GM11168 (cell line): ENCODE measurements around the gene TMED4.
"Not testable (repeated sequence)": the region's sequence is repeated elsewhere in the genome, so short reads cannot be mapped to it uniquely, and the experiment has no call there.

Source experiments
- in situ Hi-C: fragments of 300-500 bp; cut with MboI; formaldehyde crosslinking; loops from one replicate; pipeline ENCODE4 v1.12.0; 2022; ENCODE audit warnings: low sequenced_read_pairs; ENCODE audit not compliant: unreplicated experiment

The TMED4 gene

GRCh38 chr7:44573464-44574286 is 8.4 kb downstream of the TMED4 start, which contains the start of gene DDX56:
TSS of gene DDX56 (minus strand) at chr7:44573908. CDS start at chr7:44573895, 13 bp downstream.
- in situ Hi-C loops: no loop called here

- in situ Hi-C loops: no loop called here
These were observed 9.3 kb downstream of the TMED4 start for GRCh38 chr7:44572771-44573170.

- in situ Hi-C loops: no loop called here
These were observed 12.1 kb downstream of the TMED4 start for GRCh38 chr7:44569959-44570358.

- in situ Hi-C loops: no loop called here
These were observed 13.1 kb downstream of the TMED4 start for GRCh38 chr7:44568771-44569560.

GRCh38 chr7:44567884-44568283 is 14.1 kb downstream of the TMED4 start:
- in situ Hi-C loops: no loop called here

GRCh38 chr7:44566680-44567079 is 15.4 kb downstream of the TMED4 start:
- in situ Hi-C loops: no loop called here

GRCh38 chr7:44565795-44566559 is 16.1 kb downstream of the TMED4 start:
- in situ Hi-C loops: no loop called here

- in situ Hi-C loops: no loop called here
These were observed 16.8 kb downstream of the TMED4 start for GRCh38 chr7:44565097-44565794.

GRCh38 chr7:44564606-44565005 is 17.4 kb downstream of the TMED4 start:
- in situ Hi-C loops: no loop called here

GRCh38 chr7:44563171-44563679 is 18.8 kb downstream of the TMED4 start:
- in situ Hi-C loops: no loop called here

GRCh38 chr7:44562622-44562962 is 19.4 kb downstream of the TMED4 start:
- in situ Hi-C loops: not testable (repeated sequence)

- in situ Hi-C loops: no loop called here
These were observed 19.9 kb downstream of the TMED4 start for GRCh38 chr7:44561962-44562621.

- in situ Hi-C loops: no loop called here
These were observed 20.6 kb downstream of the TMED4 start for GRCh38 chr7:44561481-44561880.

GRCh38 chr7:44559485-44559884 is 22.5 kb downstream of the TMED4 start:
- in situ Hi-C loops: no loop called here

- in situ Hi-C loops: no loop called here
These were observed 24.5 kb downstream of the TMED4 start for GRCh38 chr7:44557485-44557884.

- in situ Hi-C loops: no loop called here
These were observed 26.7 kb downstream of the TMED4 start for GRCh38 chr7:44555350-44555749.

GRCh38 chr7:44552473-44553005 is 29.5 kb downstream of the TMED4 start:
- in situ Hi-C loops: not testable (repeated sequence)

GRCh38 chr7:44549457-44549856 is 32.6 kb downstream of the TMED4 start:
- in situ Hi-C loops: no loop called here

GRCh38 chr7:44548893-44549292 is 33.1 kb downstream of the TMED4 start:
- in situ Hi-C loops: no loop called here
